Measurements from ENCODE around the gene CCDC148.

DNA sequence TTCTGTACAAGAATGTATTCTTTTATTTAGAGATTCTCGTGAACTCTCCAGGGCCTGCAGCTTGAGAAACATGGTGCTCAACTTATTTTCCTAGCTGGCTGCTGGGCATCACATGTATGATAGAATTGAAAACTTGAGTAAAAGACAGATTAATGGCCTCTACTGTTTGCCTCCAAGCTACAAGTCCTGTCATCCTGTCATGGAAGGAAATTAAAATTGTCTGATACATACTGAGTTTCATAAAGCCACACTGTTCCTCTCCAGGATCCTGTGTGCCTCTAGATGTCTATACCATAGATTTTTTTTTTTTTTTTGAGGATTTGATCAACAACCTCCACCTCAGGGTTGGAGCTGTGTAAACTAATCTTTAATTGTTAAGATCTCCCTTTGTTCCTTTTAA is 316.4 kb downstream of the CCDC148 start:
- no peak for TF ChIP-seq POLR2A (IDR thresholded peaks at IDR 0.05; ENCODE audit: low read depth, low read length)
- TF ChIP-seq POLR2AphosphoS5 (IDR thresholded peaks at IDR 0.05; ENCODE audit: low read depth, low read length) = no peak
- no peak for TF ChIP-seq SPI1 (IDR thresholded peaks at IDR 0.05; ENCODE audit: low read depth, low read length)
